Neuronal stem cell (in vitro differentiated cells): ENCODE data around the gene EBNA1BP2.

ENCODE experiments used
- DNase-seq: peaks from one replicate; pipeline ENCODE4 v3.0.0-alpha.2; 2013; ENCODE audit warnings: low spot score
- H2AFZ ChIP-seq: one replicate; pipeline ENCODE4 v1.6.1; 2013; ENCODE audit warnings: mild to moderate bottlenecking, low read length, inconsistent platforms
- H2AK5ac ChIP-seq: 2 replicates; pipeline ENCODE4 v1.6.1; 2013; ENCODE audit warnings: low read depth, mild to moderate bottlenecking, inconsistent platforms, low read length, moderate library complexity, mixed read lengths
- H2BK120ac ChIP-seq: 2 replicates; pipeline ENCODE4 v1.6.1; 2013; ENCODE audit warnings: low read depth, mild to moderate bottlenecking, inconsistent platforms, low read length, moderate library complexity, mixed read lengths
- H2BK12ac ChIP-seq: one replicate; pipeline ENCODE4 v1.6.1; 2013; ENCODE audit warnings: low read length, inconsistent platforms
- H2BK15ac ChIP-seq: 2 replicates; pipeline ENCODE4 v1.6.1; 2013; ENCODE audit warnings: mild to moderate bottlenecking, low read length, inconsistent platforms, mixed read lengths
- H2BK5ac ChIP-seq: one replicate; pipeline ENCODE4 v1.6.1; 2013; ENCODE audit warnings: inconsistent platforms, mild to moderate bottlenecking, low read length, moderate library complexity
- H3K14ac ChIP-seq: one replicate; pipeline ENCODE4 v1.6.1; 2013; ENCODE audit warnings: low read length, inconsistent platforms
- H3K18ac ChIP-seq: 2 replicates; pipeline ENCODE4 v1.6.1; 2013; ENCODE audit warnings: low read length, inconsistent platforms
- H3K23ac ChIP-seq: 2 replicates; pipeline ENCODE4 v1.6.1; 2013; ENCODE audit warnings: low read depth, mild to moderate bottlenecking, mixed read lengths, low read length, inconsistent platforms; ENCODE audit not compliant: poor library complexity
- H3K27ac ChIP-seq: replicated peaks from 3 replicates; pipeline ENCODE4 v1.5.1; 2013; ENCODE audit warnings: low read length, inconsistent platforms
- H3K27me3 ChIP-seq, 3 experiments: 2 replicates each; pipeline ENCODE4 v1.6.1; 2013; ENCODE audit warnings: low read length in 3 of 3, mild to moderate bottlenecking in 2 of 3, inconsistent platforms in 1 of 3, low read depth in 1 of 3, mixed read lengths in 1 of 3, moderate library complexity in 1 of 3; ENCODE audit not compliant: control insufficient read depth in 3 of 3, insufficient read depth in 3 of 3
- H3K36me3 ChIP-seq, 2 donors: replicated peaks in 1 of 2; 2 replicates each; pipeline ENCODE4 v1.6.1; 2013; ENCODE audit warnings: low read length in 2 of 2; ENCODE audit not compliant: control insufficient read depth in 2 of 2, insufficient read depth in 2 of 2
- H3K4ac ChIP-seq: 2 replicates; pipeline ENCODE4 v1.6.1; 2013; ENCODE audit warnings: inconsistent platforms, mild to moderate bottlenecking, low read length, moderate library complexity
- H3K4me1 ChIP-seq, 2 donors: 1 replicate in 1 of 2; 2 replicates in 1 of 2; pipeline ENCODE4 v1.6.1; 2013; ENCODE audit warnings: low read length in 2 of 2, low read depth in 1 of 2; ENCODE audit not compliant: control insufficient read depth in 2 of 2, insufficient read depth in 1 of 2
- H3K4me2 ChIP-seq: one replicate; pipeline ENCODE4 v1.6.1; 2013; ENCODE audit warnings: mild to moderate bottlenecking, low read length, inconsistent platforms; ENCODE audit not compliant: insufficient read depth, poor library complexity, severe bottlenecking
- H3K4me3 ChIP-seq, 2 donors: 2 replicates each; pipeline ENCODE4 v1.5.1; 2013; ENCODE audit warnings: low read length in 2 of 2, mild to moderate bottlenecking in 2 of 2, inconsistent platforms in 1 of 2, moderate library complexity in 1 of 2
- H3K79me1 ChIP-seq: one replicate; pipeline ENCODE4 v1.6.1; 2013; ENCODE audit warnings: low read depth, mild to moderate bottlenecking, inconsistent platforms, low read length, moderate library complexity
- H3K9ac ChIP-seq: one replicate; pipeline ENCODE4 v1.6.1; 2013; ENCODE audit warnings: mild to moderate bottlenecking, low read depth, low read length, inconsistent platforms; ENCODE audit not compliant: poor library complexity
- H3K9me3 ChIP-seq, 2 donors: replicated peaks in 1 of 2; 2 replicates each; pipeline versions ENCODE3 to v1.6.1; 2013; ENCODE audit warnings: low read length in 2 of 2, mild to moderate bottlenecking in 2 of 2, inconsistent platforms in 1 of 2, low read depth in 1 of 2, mixed read lengths in 1 of 2, moderate library complexity in 1 of 2; ENCODE audit not compliant: control insufficient read depth in 2 of 2, insufficient read depth in 1 of 2
- H4K8ac ChIP-seq: one replicate; pipeline ENCODE4 v1.6.1; 2013; ENCODE audit warnings: low read depth, mild to moderate bottlenecking, inconsistent platforms, low read length, moderate library complexity
- H4K91ac ChIP-seq: one replicate; pipeline ENCODE4 v1.6.1; 2013; ENCODE audit warnings: low read length, low read depth, mild to moderate bottlenecking, inconsistent platforms; ENCODE audit not compliant: poor library complexity
- WGBS, 2 donors: extraction: QIAGEN DNeasy Blood & Tissue Kit; methylation state at CpG; one replicate each; pipeline ENCODE4 v1.1.7; 2013; ENCODE audit warnings: missing lambda C conversion rate in 2 of 2, mixed read lengths in 1 of 2; ENCODE audit not compliant: insufficient read length in 2 of 2, insufficient replicate concordance in 1 of 2; ENCODE audit errors: extremely low coverage in 2 of 2; 5-methylcytosine and 5-hydroxymethylcytosine counted together

The EBNA1BP2 gene

DNA sequence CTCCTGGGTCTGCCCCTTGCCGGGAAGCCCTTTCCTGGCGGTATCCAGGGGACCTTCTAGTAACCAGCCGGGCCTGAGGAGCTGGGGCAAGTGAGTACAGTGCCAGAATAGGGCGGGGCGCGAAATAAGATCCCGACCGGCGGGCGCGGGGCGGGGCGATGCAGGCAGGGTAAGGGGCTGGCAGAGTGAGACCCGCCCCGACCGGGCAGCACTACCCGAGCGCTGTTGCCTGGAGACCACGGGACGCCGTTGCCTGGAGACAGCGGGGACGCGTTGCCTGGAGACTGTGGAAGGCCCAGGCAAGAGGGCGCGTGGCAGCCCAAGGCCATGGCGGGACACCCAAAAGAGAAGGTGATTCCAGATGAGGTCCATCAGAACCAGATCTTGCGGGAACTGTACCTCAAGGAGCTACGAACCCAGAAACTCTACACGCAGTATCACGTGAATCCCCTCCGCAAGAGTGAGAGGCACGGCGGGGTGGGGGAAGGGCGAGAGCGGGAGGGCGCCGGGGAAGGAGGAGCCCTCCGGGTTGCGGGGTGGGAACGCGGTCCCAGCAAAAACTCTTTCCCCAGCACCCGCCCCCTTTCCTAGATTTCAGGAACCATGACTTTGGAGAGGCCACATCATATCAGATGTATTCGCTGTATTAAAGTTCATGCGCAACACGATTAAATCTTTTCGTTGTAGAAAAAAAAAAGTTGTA, 24.3 kb downstream of the EBNA1BP2 start:
- Histone ChIP-seq H3K9me3 (no peaks in the 10 kb centered on the region), H4K8ac (no peak overlapping the region), H3K9ac (no peak overlapping the region), H3K27me3 (peaks cover 0 to 5% (median 0%) of the 10 kb centered on the region in 3 experiments), H3K79me1 (no peaks in the 10 kb centered on the region), H2BK12ac (no peak overlapping the region), H3K4ac (no peak overlapping the region), H4K91ac (no peak overlapping the region), H2BK120ac (no peak overlapping the region), H3K27ac (no peak overlapping the region), H3K4me3 (peak overlapping the region; percentile 49 to 82), H3K23ac (no peak overlapping the region), H3K36me3 (no peaks in the 10 kb centered on the region), H3K18ac (no peak overlapping the region), H2BK15ac (no peak overlapping the region), H2AFZ (peak overlapping the region; percentile 71), H3K4me1 (peaks cover 2 to 6% of the 10 kb centered on the region in 2 donors), H2AK5ac (no peak overlapping the region), H3K14ac (no peak overlapping the region), H2BK5ac (no peak overlapping the region), H3K4me2 (peak overlapping the region; percentile 75)
- WGBS, 2 donors, result no CpG with 5 or more reads among the region's 47 CpGs
- peak; percentile 91 for DNase-seq

GRCh38 chr1:43144237-43144636, 27.9 kb downstream of the EBNA1BP2 start:
- no peak overlapping the region for H2BK12ac ChIP-seq

GRCh38 chr1:43143441-43143888, 28.6 kb downstream of the EBNA1BP2 start:
- Histone ChIP-seq H3K27ac (no peak overlapping the region), H3K4me2 (no peak overlapping the region), H2BK5ac (no peak overlapping the region), H3K9me3 (peaks cover 0 to 18% of the 10 kb centered on the region in 2 donors), H2BK120ac (no peak overlapping the region), H3K27me3 (no peaks in the 10 kb centered on the region), H2AFZ (peak overlapping the region; percentile 36), H3K23ac (no peak overlapping the region), H2AK5ac (no peak overlapping the region), H4K8ac (no peak overlapping the region), H2BK15ac (no peak overlapping the region), H3K4ac (no peak overlapping the region), H2BK12ac (no peak overlapping the region), H4K91ac (no peak overlapping the region), H3K36me3 (no peaks in the 10 kb centered on the region), H3K18ac (no peak overlapping the region), H3K79me1 (no peaks in the 10 kb centered on the region), H3K9ac (no peak overlapping the region), H3K4me1 (peaks cover 2 to 4% of the 10 kb centered on the region in 2 donors), H3K4me3 (no peak overlapping the region), H3K14ac (no peak overlapping the region)
- no CpG with 5 or more reads among the region's 7 CpGs for WGBS, 2 donors
- DNase-seq, result peak; percentile 31

More at GRCh38 chr1:43144237-43144636, 27.9 kb downstream of the EBNA1BP2 start:
- Histone ChIP-seq H3K79me1 (no peaks in the 10 kb centered on the region), H3K4me2 (no peak overlapping the region), H3K4ac (no peak overlapping the region), H2BK120ac (no peak overlapping the region), H3K9ac (no peak overlapping the region), H3K14ac (no peak overlapping the region), H4K91ac (no peak overlapping the region), H3K27ac (no peak overlapping the region), H4K8ac (no peak overlapping the region), H3K27me3 (peaks cover 0 to 3% (median 0%) of the 10 kb centered on the region in 3 experiments), H2BK15ac (no peak overlapping the region), H3K4me1 (peaks cover 2 to 4% of the 10 kb centered on the region in 2 donors), H3K18ac (no peak overlapping the region), H3K4me3 (no peak overlapping the region), H3K23ac (no peak overlapping the region), H2AFZ (no peak overlapping the region), H2BK5ac (no peak overlapping the region), H3K9me3 (peaks cover 0 to 18% of the 10 kb centered on the region in 2 donors), H3K36me3 (no peaks in the 10 kb centered on the region), H2AK5ac (no peak overlapping the region)
- DNase-seq, result no peak

DNA sequence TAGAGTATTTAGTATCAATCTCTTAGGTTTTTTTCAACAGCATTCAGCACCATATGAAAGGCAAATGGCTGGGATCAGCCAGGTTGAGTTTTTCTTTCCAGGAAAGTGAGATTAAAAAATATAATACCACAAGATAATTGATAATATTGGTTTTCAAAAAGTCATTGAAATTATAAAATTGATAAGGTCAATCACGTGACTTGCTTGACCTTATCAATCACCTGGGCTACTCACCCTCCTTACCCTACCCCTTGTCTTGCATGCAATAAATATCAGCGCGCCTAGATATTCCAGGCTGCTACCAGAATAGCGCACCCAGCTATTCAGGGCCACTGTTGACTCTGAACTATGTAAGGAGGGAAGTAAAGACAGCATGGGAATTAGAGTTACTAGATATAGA, 31.5 kb downstream of the EBNA1BP2 start:
- Histone ChIP-seq H2AK5ac (no peak overlapping the region), H3K23ac (no peak overlapping the region), H3K79me1 (no peaks in the 10 kb centered on the region), H2BK15ac (no peak overlapping the region), H3K4me2 (no peak overlapping the region), H2AFZ (no peak overlapping the region), H4K8ac (no peak overlapping the region), H3K9me3 (peaks cover 0 to 19% of the 10 kb centered on the region in 2 donors), H2BK12ac (no peak overlapping the region), H3K36me3 (no peaks in the 10 kb centered on the region), H3K18ac (no peak overlapping the region), H3K4me1 (no peaks in the 10 kb centered on the region), H3K4ac (no peak overlapping the region), H3K27ac (no peak overlapping the region), H2BK120ac (no peak overlapping the region), H3K14ac (no peak overlapping the region), H3K9ac (no peak overlapping the region), H3K4me3 (no peak overlapping the region), H2BK5ac (no peak overlapping the region), H4K91ac (no peak overlapping the region), H3K27me3 (no peaks in the 10 kb centered on the region)
- no CpG with 5 or more reads among the region's 4 CpGs for WGBS, 2 donors
- no peak for DNase-seq
